ENCODE measurements around the gene VPS45.

Gene VPS45

GRCh38 chr1:150154143-150154542, 86.6 kb downstream of the VPS45 start:
- H3K4me3 ChIP-seq (replicated peaks; ENCODE audit: low read depth, low read length) = no peak overlapping the region
- no peak for TF ChIP-seq CTCF (IDR thresholded peaks at IDR 0.05; ENCODE audit: low read depth, low read length, missing control alignments)
- no peak for DNase-seq (ENCODE audit: extremely low read depth, low read depth)

GRCh38 chr1:150155413-150156071, 88.0 kb downstream of the VPS45 start:
- no peak overlapping the region for H3K4me3 ChIP-seq (replicated peaks; ENCODE audit: low read depth, low read length)
- DNase-seq (ENCODE audit: extremely low read depth, low read depth) = no peak
- no peak for TF ChIP-seq CTCF (IDR thresholded peaks at IDR 0.05; ENCODE audit: low read depth, low read length, missing control alignments)

GRCh38 chr1:150156868-150157603, 89.5 kb downstream of the VPS45 start:
- H3K4me3 ChIP-seq (replicated peaks; ENCODE audit: low read depth, low read length) = no peak overlapping the region
- TF ChIP-seq CTCF (IDR thresholded peaks at IDR 0.05; ENCODE audit: low read depth, low read length, missing control alignments) = no peak
- DNase-seq (ENCODE audit: extremely low read depth, low read depth) = no peak

- no peak for DNase-seq (ENCODE audit: extremely low read depth, low read depth)
- no peak overlapping the region for H3K4me3 ChIP-seq (replicated peaks; ENCODE audit: low read depth, low read length)
- no peak for TF ChIP-seq CTCF (IDR thresholded peaks at IDR 0.05; ENCODE audit: low read depth, low read length, missing control alignments)
Observed at GRCh38 chr1:150159550-150159949, 92.0 kb downstream of the VPS45 start.

- no peak for TF ChIP-seq CTCF (IDR thresholded peaks at IDR 0.05; ENCODE audit: low read depth, low read length, missing control alignments)
- no peak overlapping the region for H3K4me3 ChIP-seq (replicated peaks; ENCODE audit: low read depth, low read length)
- no peak for DNase-seq (ENCODE audit: extremely low read depth, low read depth)
Observed at GRCh38 chr1:150160964-150161621, 93.5 kb downstream of the VPS45 start.

GRCh38 chr1:150161747-150162581, 94.4 kb downstream of the VPS45 start:
- DNase-seq (ENCODE audit: extremely low read depth, low read depth) = no peak
- H3K4me3 ChIP-seq (replicated peaks; ENCODE audit: low read depth, low read length) = no peak overlapping the region; the same call in 1 of the 2 replicates
- TF ChIP-seq CTCF (IDR thresholded peaks at IDR 0.05; ENCODE audit: low read depth, low read length, missing control alignments) = peak; percentile 5

Measured in HFF-Myc (cell line).